ENCODE data around the gene CIDEC. TPM values are rescaled to one million over a fixed set of nuclear protein-coding genes. Genes with fewer than 3 reads are reported as not detected.
A peak's percentile ranks its signal among the peaks of the same experiment; 100 is the strongest.

CIDEC gene
- total and polyA plus RNA-seq, 9 of the 15 experiments (the other 6 are each of a cell fraction or from before 2014, with no cell fraction given) = not detected

DNA sequence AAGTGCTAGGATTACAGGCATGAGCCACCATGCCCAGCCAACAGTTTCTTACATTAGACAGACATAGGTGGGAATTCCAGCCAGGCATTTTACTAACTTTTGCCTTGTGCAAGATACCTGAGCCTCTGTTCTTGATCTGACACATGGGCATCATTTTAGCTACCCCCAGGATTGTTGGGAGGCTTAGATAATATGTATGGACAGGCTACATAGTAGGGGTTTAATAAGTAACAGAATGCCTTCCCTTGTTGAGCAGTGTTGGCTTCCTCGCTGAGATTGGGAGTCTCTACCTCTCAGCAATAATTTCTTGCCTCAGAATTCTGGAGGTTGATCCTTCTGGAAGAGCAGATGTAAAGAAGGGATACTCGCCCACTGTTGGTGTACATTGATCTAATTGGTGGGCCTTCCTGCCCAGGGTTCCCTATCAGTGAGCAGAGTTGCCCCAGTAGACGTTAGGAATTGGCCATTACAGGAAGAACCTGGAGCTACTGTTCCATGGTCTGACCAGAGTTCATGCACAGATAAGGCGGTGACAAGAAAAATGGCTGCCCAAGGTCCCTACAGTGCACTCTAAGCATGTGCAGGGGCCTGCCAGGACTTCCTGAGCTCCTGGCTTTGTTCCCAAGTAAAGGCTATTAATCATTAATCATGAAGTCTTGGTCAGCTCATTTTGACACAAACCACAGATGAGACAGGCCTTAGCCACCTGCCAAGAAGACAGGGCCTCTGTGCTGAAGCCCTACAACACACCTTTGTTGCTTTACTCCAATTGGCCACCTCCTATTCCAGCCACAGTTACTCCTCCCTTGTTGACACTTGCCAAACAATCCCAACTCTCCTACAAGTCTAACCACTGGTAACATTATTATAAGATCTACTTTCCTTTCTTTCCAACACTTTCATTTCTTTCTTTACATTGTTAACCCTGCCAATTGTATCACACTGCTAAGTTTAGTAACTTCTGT, 17.6 kb upstream of the CIDEC start:
- H3K4me3 ChIP-seq = no peak overlapping the region
- in situ Hi-C loops (cut with MboI) = no loop called here
- TF ChIP-seq FOXA1 (IDR thresholded peaks at IDR 0.05; ENCODE audit: borderline replicate concordance) = no peak
- 0 out of 2 replicates have a peak, but pooled peaks have one; percentile 27 for TF ChIP-seq MXI1 (IDR thresholded peaks at IDR 0.05; ENCODE audit: low read depth, low read length)
- TF ChIP-seq, protein P1, sequence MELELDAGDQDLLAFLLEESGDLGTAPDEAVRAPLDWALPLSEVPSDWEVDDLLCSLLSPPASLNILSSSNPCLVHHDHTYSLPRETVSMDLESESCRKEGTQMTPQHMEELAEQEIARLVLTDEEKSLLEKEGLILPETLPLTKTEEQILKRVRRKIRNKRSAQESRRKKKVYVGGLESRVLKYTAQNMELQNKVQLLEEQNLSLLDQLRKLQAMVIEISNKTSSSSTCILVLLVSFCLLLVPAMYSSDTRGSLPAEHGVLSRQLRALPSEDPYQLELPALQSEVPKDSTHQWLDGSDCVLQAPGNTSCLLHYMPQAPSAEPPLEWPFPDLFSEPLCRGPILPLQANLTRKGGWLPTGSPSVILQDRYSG (tag; conservative IDR thresholded peaks at IDR 0.05; ENCODE audit: low read depth) = peak; percentile 86
- peak; percentile 91 for TF ChIP-seq L3MBTL2 (IDR thresholded peaks at IDR 0.05)
- peak; percentile 73 for TF ChIP-seq ZNF766 (CRISPR knock-in tag; conservative IDR thresholded peaks at IDR 0.05)
- TF ChIP-seq, protein P2, sequence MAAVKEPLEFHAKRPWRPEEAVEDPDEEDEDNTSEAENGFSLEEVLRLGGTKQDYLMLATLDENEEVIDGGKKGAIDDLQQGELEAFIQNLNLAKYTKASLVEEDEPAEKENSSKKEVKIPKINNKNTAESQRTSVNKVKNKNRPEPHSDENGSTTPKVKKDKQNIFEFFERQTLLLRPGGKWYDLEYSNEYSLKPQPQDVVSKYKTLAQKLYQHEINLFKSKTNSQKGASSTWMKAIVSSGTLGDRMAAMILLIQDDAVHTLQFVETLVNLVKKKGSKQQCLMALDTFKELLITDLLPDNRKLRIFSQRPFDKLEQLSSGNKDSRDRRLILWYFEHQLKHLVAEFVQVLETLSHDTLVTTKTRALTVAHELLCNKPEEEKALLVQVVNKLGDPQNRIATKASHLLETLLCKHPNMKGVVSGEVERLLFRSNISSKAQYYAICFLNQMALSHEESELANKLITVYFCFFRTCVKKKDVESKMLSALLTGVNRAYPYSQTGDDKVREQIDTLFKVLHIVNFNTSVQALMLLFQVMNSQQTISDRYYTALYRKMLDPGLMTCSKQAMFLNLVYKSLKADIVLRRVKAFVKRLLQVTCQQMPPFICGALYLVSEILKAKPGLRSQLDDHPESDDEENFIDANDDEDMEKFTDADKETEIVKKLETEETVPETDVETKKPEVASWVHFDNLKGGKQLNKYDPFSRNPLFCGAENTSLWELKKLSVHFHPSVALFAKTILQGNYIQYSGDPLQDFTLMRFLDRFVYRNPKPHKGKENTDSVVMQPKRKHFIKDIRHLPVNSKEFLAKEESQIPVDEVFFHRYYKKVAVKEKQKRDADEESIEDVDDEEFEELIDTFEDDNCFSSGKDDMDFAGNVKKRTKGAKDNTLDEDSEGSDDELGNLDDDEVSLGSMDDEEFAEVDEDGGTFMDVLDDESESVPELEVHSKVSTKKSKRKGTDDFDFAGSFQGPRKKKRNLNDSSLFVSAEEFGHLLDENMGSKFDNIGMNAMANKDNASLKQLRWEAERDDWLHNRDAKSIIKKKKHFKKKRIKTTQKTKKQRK (IDR thresholded peaks at IDR 0.05; ENCODE audit: borderline replicate concordance, low read depth, low read length) = no peak
- TF ChIP-seq, protein P3, sequence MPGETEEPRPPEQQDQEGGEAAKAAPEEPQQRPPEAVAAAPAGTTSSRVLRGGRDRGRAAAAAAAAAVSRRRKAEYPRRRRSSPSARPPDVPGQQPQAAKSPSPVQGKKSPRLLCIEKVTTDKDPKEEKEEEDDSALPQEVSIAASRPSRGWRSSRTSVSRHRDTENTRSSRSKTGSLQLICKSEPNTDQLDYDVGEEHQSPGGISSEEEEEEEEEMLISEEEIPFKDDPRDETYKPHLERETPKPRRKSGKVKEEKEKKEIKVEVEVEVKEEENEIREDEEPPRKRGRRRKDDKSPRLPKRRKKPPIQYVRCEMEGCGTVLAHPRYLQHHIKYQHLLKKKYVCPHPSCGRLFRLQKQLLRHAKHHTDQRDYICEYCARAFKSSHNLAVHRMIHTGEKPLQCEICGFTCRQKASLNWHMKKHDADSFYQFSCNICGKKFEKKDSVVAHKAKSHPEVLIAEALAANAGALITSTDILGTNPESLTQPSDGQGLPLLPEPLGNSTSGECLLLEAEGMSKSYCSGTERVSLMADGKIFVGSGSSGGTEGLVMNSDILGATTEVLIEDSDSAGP (CRISPR knock-in tag; IDR thresholded peaks at IDR 0.05) = no peak
- TF ChIP-seq, protein P4, sequence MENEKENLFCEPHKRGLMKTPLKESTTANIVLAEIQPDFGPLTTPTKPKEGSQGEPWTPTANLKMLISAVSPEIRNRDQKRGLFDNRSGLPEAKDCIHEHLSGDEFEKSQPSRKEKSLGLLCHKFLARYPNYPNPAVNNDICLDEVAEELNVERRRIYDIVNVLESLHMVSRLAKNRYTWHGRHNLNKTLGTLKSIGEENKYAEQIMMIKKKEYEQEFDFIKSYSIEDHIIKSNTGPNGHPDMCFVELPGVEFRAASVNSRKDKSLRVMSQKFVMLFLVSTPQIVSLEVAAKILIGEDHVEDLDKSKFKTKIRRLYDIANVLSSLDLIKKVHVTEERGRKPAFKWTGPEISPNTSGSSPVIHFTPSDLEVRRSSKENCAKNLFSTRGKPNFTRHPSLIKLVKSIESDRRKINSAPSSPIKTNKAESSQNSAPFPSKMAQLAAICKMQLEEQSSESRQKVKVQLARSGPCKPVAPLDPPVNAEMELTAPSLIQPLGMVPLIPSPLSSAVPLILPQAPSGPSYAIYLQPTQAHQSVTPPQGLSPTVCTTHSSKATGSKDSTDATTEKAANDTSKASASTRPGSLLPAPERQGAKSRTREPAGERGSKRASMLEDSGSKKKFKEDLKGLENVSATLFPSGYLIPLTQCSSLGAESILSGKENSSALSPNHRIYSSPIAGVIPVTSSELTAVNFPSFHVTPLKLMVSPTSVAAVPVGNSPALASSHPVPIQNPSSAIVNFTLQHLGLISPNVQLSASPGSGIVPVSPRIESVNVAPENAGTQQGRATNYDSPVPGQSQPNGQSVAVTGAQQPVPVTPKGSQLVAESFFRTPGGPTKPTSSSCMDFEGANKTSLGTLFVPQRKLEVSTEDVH (IDR thresholded peaks at IDR 0.05; ENCODE audit: low read depth, partially characterized antibody) = no peak
- TF ChIP-seq TOE1 (IDR thresholded peaks at IDR 0.05; ENCODE audit: borderline replicate concordance) = no peak
- no peak for TF ChIP-seq TOE1 (CRISPR knock-in tag; IDR thresholded peaks at IDR 0.05; ENCODE audit: borderline replicate concordance, low read depth)
- TF ChIP-seq SMAD3 (CRISPR knock-in tag; conservative IDR thresholded peaks at IDR 0.05) = no peak

More for the DNA sequence above, 17.6 kb upstream of the CIDEC start:
- FAIRE-seq (peak; percentile 91), ATAC-seq (peak; percentile 84), DNase-seq (ENCODE audit: extremely low read depth in 1 of 4, low spot score in 3 of 4) (peak; percentile 49 to 90 (median 66))
- H3K9me3 ChIP-seq (replicated peaks; ENCODE audit: control insufficient read depth, insufficient read depth, low read depth, low read length) = no peaks in the 10 kb centered on the region
- H3K4me1 ChIP-seq (replicated peaks in 1 of 2; ENCODE audit: control insufficient read depth in 2 of 2, insufficient read depth in 2 of 2, low read length in 2 of 2) = peaks cover 30 to 38% of the 10 kb centered on the region in 2 experiments
- peak overlapping the region; percentile 46 for H3K4me2 ChIP-seq (ENCODE audit: insufficient read depth, low read length)
- no peaks in the 10 kb centered on the region for H3K27me3 ChIP-seq (ENCODE audit: control insufficient read depth in 2 of 2, insufficient read depth in 2 of 2, low read length in 2 of 2)
- no TSS peak for BruUV-seq (replicated peaks)
- ChIA-PET POLR2A (interaction anchor here (0.9 to 1.7 kb wide), 4 partner anchors 10 to 34 kb away, joined by 3 to 9 read pairs (median 4); no protein-coding TSS in a partner anchor), CTCF (ENCODE audit: low intra/inter-chr PET ratio) (no interaction called here)
- H3K36me3 ChIP-seq (ENCODE audit: control insufficient read depth, insufficient read depth, low read length) = peaks cover 21% of the 10 kb centered on the region
- H3K27ac ChIP-seq (ENCODE audit: extremely low read depth, low read depth, low read length) = peak overlapping the region; percentile 74
- peaks cover 14% of the 10 kb centered on the region for H3K79me2 ChIP-seq (ENCODE audit: control insufficient read depth, insufficient read depth, low read length)
- peak overlapping the region in 1 of 2 experiments; percentile 40; a peak in 3 of 4 replicates for H3K9ac ChIP-seq (ENCODE audit: insufficient read depth in 1 of 2, low read depth in 2 of 2, low read length in 2 of 2)
- H4K20me1 ChIP-seq (replicated peaks; ENCODE audit: control insufficient read depth, insufficient read depth, low read length) = no peaks in the 10 kb centered on the region
- peak overlapping the region; percentile 87 for H2AFZ ChIP-seq (ENCODE audit: low read depth, low read length)
- WGBS (ENCODE audit: insufficient coverage, low coverage, missing lambda C conversion rate) = 15% methylated on average over 4 of the region's 4 CpGs
- H3K9me1 ChIP-seq (ENCODE audit: control insufficient read depth, insufficient read depth, low read length) = peaks cover 7% of the 10 kb centered on the region
- intact Hi-C loops (cut with micrococcal nuclease) = no loop called here
